HepG2 (cell line): ENCODE data around the gene IL15RA.

Source experiments
- CHD2 ChIP-seq: IDR thresholded peaks from 2 replicates; pipeline ENCODE4 v1.6.1; 2011; ENCODE audit warnings: low read depth, low read length, improper control_type of control experiment
- DNMT1 ChIP-seq: sonication (generic); formaldehyde crosslinking; IDR thresholded peaks from 2 replicates; pipeline ENCODE4 v1.5.1; 2020; ENCODE audit warnings: mild to moderate bottlenecking, missing genetic modification reagents
- EP300 ChIP-seq, 3 experiments: sonication (generic) in 1 of 3; formaldehyde crosslinking in 1 of 3; IDR thresholded peaks; 2 replicates each; pipeline versions ENCODE4 v1.5.1 to v1.6.1; 2011 to 2020; ENCODE audit warnings: low read depth in 2 of 3, low read length in 2 of 3, borderline replicate concordance in 1 of 3, improper control_type of control experiment in 1 of 3, mild to moderate bottlenecking in 1 of 3, missing genetic modification reagents in 1 of 3, moderate library complexity in 1 of 3
- GABPA ChIP-seq, 2 experiments: IDR thresholded peaks; 2 replicates each; pipeline ENCODE4 v1.6.1; 2011 to 2016; ENCODE audit warnings: low read depth in 2 of 2, low read length in 1 of 2, missing biosample characterization in 1 of 2, missing genetic modification characterization in 1 of 2
- HMG20B ChIP-seq: conservative IDR thresholded peaks from 2 replicates; pipeline ENCODE4 v1.6.1; 2016; ENCODE audit warnings: missing genetic modification reagents, missing compliant biosample characterization
- JUND ChIP-seq: sonication (generic); formaldehyde crosslinking; IDR thresholded peaks from 2 replicates; pipeline ENCODE4 v1.8.0; 2022; ENCODE audit warnings: mild to moderate bottlenecking, missing genetic modification reagents
- KAT7 ChIP-seq: IDR thresholded peaks from 2 replicates; pipeline ENCODE4 v1.6.1; 2018; ENCODE audit warnings: borderline replicate concordance, missing compliant biosample characterization
- POLR2A ChIP-seq, 2 experiments: IDR thresholded peaks; 2 replicates each; pipeline ENCODE4 v1.6.1; 2011; ENCODE audit warnings: low read depth in 2 of 2, low read length in 2 of 2, mild to moderate bottlenecking in 1 of 2, moderate library complexity in 1 of 2; ENCODE audit not compliant: insufficient read depth in 1 of 2
- SP1 ChIP-seq, 2 experiments: fragments of 450-650 bp in 1 of 2; sonication (generic) in 1 of 2; formaldehyde crosslinking in 1 of 2; IDR thresholded peaks; 2 replicates each; pipeline versions ENCODE4 v1.4.0 to v1.6.1; 2016 to 2020; ENCODE audit warnings: missing genetic modification reagents in 1 of 2
- SSRP1 ChIP-seq: IDR thresholded peaks from 2 replicates; pipeline ENCODE4 v1.6.1; 2016; ENCODE audit warnings: control low read depth
- YEATS2 ChIP-seq: sonication (generic); formaldehyde crosslinking; IDR thresholded peaks from 2 replicates; pipeline ENCODE4 v1.4.0; 2020; ENCODE audit warnings: missing genetic modification reagents, borderline replicate concordance
- ZBTB7A ChIP-seq: sonication (generic); formaldehyde crosslinking; IDR thresholded peaks from 2 replicates; pipeline ENCODE4 v1.8.0; 2022; ENCODE audit warnings: mild to moderate bottlenecking, missing genetic modification reagents
- ZNF30 ChIP-seq: sonication (generic); formaldehyde crosslinking; IDR thresholded peaks from 2 replicates; pipeline ENCODE4 v1.5.0; 2020; ENCODE audit warnings: mild to moderate bottlenecking, missing genetic modification reagents
- ZNF713 ChIP-seq: sonication (generic); formaldehyde crosslinking; IDR thresholded peaks from 2 replicates; pipeline ENCODE4 v1.4.0; 2020; ENCODE audit warnings: mild to moderate bottlenecking, missing genetic modification reagents

GRCh38 chr10:5913736-5914135 is 63.6 kb downstream of the IL15RA start:
- no peak for TF ChIP-seq POLR2A (IDR thresholded peaks at IDR 0.05; ENCODE audit: insufficient read depth in 1 of 2, low read depth in 2 of 2, low read length in 2 of 2)
- TF ChIP-seq ZBTB7A, result no peak
- no peak for TF ChIP-seq JUND
- no peak for TF ChIP-seq ZNF30 (CRISPR knock-in tag)
- TF ChIP-seq EP300 (IDR thresholded peaks at IDR 0.05; ENCODE audit: low read depth in 2 of 2, low read length in 2 of 2), result no peak
- no peak for TF ChIP-seq EP300 (CRISPR knock-in tag; IDR thresholded peaks at IDR 0.05; ENCODE audit: borderline replicate concordance)
- no peak for TF ChIP-seq SP1 (IDR thresholded peaks at IDR 0.05)
- no peak for TF ChIP-seq SP1 (CRISPR knock-in tag; IDR thresholded peaks at IDR 0.05)
- no peak for TF ChIP-seq DNMT1 (CRISPR knock-in tag)
- no peak for TF ChIP-seq KAT7 (CRISPR knock-in tag)
- no peak for TF ChIP-seq GABPA (IDR thresholded peaks at IDR 0.05; ENCODE audit: low read depth, low read length)
- TF ChIP-seq GABPA (CRISPR knock-in tag; IDR thresholded peaks at IDR 0.05; ENCODE audit: low read depth), result no peak
- TF ChIP-seq CHD2, result no peak
- TF ChIP-seq YEATS2, result no peak
- TF ChIP-seq HMG20B (CRISPR knock-in tag), result no peak
- no peak for TF ChIP-seq ZNF713 (CRISPR knock-in tag)
- TF ChIP-seq SSRP1 (CRISPR knock-in tag), result no peak
